C4-2B (cell line): ENCODE results near the gene PALB2.

ENCODE experiments used
- H3K27ac ChIP-seq: fragments of 450-650 bp; 2 replicates; pipeline ENCODE4 v1.5.1; 2017
- CTCF ChIP-seq: fragments of 450-650 bp; conservative IDR thresholded peaks from 2 replicates; pipeline ENCODE4 v1.5.1; 2017; ENCODE audit warnings: mild to moderate bottlenecking
- ZFX ChIP-seq: fragments of 450-650 bp; IDR thresholded peaks from 2 replicates; pipeline ENCODE4 v1.6.1; 2017

The PALB2 gene

GRCh38 chr16:23567602-23568001, 73.5 kb downstream of the PALB2 start:
- TF ChIP-seq CTCF, result no peak
- no peak for TF ChIP-seq ZFX
- H3K27ac ChIP-seq, result no peak overlapping the region

DNA sequence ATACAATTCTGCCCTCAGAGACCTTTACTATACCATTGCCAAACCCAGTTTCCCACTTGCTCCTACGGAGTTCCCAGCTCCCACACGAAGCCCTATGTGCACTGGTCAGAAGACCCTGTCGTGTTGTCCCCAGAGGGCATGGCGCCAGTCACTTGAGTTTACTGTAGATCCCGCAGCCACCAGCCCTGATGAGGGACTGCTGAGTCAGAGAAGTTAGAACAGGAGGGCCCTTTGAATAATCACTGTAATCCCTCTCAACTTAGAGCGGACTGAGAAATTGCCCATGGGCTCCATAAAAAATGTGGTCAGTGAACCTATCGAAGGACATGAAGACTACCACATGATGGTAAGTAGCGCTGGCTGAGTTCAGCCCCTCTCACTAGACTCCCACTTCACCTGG, 74.4 kb downstream of the PALB2 start:
- no peak overlapping the region for H3K27ac ChIP-seq
- TF ChIP-seq CTCF (no peak), ZFX (no peak)

- H3K27ac ChIP-seq, result peak overlapping the region; percentile 10; the same call in 1 of the 2 replicates
- TF ChIP-seq ZFX (no peak), CTCF (no peak)
Observed at GRCh38 chr16:23564575-23565363, 76.3 kb downstream of the PALB2 start.

DNA sequence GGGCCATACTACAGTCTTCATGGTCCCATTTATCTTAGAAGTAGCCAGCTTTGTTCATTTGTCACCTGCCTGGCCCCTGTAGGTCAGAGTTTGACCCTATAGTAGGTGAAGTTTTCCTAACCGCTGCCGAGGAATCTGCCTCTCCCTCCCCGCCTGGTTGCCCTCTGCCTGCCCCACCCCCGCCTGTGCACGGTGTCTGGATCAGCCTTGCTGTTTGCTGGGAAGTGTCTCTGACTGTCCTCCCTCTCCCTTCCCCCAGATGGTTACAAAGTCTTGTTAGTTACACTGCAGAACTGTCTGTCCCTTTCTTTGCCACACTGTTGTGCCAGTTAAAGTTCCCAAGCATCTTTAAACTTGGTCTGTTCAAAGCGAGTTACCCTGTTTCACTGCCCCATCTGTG, 77.9 kb downstream of the PALB2 start:
- no peak overlapping the region for H3K27ac ChIP-seq
- no peak for TF ChIP-seq CTCF
- no peak for TF ChIP-seq ZFX

DNA sequence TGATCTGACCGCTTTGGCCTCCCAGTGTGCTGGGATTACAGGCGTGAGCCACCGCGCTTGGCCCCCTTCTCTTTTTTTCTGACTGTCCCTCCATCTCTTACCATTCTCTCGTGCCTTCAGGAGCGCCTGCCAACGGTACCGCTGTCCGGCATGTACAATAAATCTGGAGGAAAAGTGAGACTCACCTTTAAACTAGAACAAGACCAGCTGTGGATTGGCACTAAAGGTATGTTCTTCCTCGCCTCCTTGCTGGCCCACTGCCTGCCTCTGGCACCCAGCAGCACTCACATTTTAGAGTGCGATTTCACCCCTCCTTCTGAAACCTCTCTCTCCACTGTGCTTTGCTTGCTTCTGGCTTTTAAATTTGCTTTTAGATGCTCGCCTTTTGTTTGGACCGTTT, 78.6 kb downstream of the PALB2 start:
- no peak for TF ChIP-seq ZFX
- TF ChIP-seq CTCF, result no peak
- H3K27ac ChIP-seq, result no peak overlapping the region

GRCh38 chr16:23561586-23561985, 79.5 kb downstream of the PALB2 start:
- H3K27ac ChIP-seq, result no peak overlapping the region
- TF ChIP-seq CTCF, result no peak
- TF ChIP-seq ZFX, result no peak

DNA sequence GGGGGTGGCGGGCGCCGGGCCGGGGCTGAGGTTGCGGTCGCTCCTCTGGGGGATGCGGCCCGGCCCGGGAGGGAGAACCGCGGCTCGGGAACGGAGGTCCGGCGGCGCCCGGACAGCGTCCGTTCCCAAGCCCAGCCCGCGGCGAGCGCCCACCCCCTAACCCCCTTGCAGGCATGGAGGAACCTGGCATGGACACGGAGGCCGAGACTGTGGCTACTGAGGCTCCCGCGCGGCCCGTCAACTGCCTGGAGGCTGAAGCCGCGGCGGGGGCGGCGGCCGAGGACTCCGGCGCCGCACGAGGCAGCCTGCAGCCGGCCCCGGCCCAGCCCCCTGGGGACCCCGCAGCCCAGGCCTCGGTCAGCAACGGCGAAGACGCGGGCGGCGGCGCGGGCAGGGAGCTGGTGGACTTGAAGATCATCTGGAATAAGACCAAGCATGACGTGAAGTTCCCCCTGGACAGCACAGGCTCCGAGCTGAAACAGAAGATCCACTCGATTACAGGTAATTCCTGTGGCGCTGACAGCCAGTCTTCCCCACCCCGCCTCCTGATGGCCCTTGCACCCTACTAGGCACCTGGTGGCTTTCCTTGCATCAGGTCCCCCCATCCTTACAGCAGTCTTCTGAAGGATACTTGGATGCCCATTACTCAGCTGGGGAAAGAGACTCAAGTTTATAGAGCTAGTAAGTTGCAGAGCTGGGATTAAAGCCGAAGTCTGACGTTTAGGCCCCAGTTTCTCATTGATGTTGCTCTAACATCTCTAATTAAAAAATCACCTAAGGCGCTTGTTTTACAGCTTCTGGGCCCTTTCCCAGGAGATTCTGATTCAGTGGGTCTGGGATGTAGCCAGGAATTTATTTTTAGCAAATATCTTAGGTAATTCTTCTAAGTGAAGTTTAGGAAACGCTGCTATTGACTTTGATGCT, 83.1 kb downstream of the PALB2 start:
- peak overlapping the region; percentile 86 for H3K27ac ChIP-seq
- TF ChIP-seq ZFX, result peak; percentile 75
- no peak for TF ChIP-seq CTCF
